IMR-90 (cell line): ENCODE data around the gene SOWAHD. TPM values are rescaled to one million over a fixed set of nuclear protein-coding genes. Genes with fewer than 3 reads are reported as not detected.

Experiments
- ATAC-seq: fragments of 200-7000 bp; cut with Tn5 transposase; 2 replicates; pipeline ENCODE4 v1.9.1; 2020; ENCODE audit warnings: low read depth, mild to moderate bottlenecking, moderate library complexity
- BruUV-seq: library from RNA; stranded (reverse); fragments of 400-500 nt; replicated peaks from 2 replicates; lab custom pipeline; 2021; lab: Mats Ljungman, UMichigan
- CTCF ChIA-PET: fragments of 300-600 bp; formaldehyde crosslinking; extraction: SDS; loops from one replicate; lab custom pipeline; 2021; ENCODE audit warnings: antibody characterized with exemption; lab: Yijun Ruan, JAX
- POLR2A ChIA-PET: fragments of 300-600 bp; sonication (Branson Sonifier 250); formaldehyde crosslinking; loops from one replicate; lab custom pipeline; 2022; ENCODE audit warnings: antibody characterized with exemption; ENCODE audit not compliant: unreplicated experiment; lab: Charles Lee
- DNase-seq: peaks from one replicate; pipeline ENCODE4 v3.0.0; 2013
- H2AFZ ChIP-seq: replicated peaks from 2 replicates; pipeline ENCODE3; 2013; ENCODE audit warnings: low read length, mild to moderate bottlenecking; ENCODE audit not compliant: poor library complexity
- H2AK5ac ChIP-seq: 2 replicates; pipeline ENCODE4 v1.6.1; 2013; ENCODE audit warnings: low read depth, low read length, inconsistent platforms
- H2AK9ac ChIP-seq: replicated peaks from 2 replicates; pipeline ENCODE3; 2013; ENCODE audit warnings: mild to moderate bottlenecking, low read depth, low read length, moderate library complexity; ENCODE audit not compliant: poor library complexity
- H2BK120ac ChIP-seq: 2 replicates; pipeline ENCODE4 v1.6.1; 2013; ENCODE audit warnings: low read depth, low read length, inconsistent platforms
- H2BK15ac ChIP-seq: 3 replicates; pipeline ENCODE4 v1.6.1; 2013; ENCODE audit warnings: low read depth, low read length, inconsistent platforms
- H2BK20ac ChIP-seq: 2 replicates; pipeline ENCODE4 v1.6.1; 2013; ENCODE audit warnings: low read depth, mild to moderate bottlenecking, inconsistent platforms, low read length, moderate library complexity
- H2BK5ac ChIP-seq: 2 replicates; pipeline ENCODE4 v1.6.1; 2013; ENCODE audit warnings: mild to moderate bottlenecking, low read depth, low read length, inconsistent platforms; ENCODE audit not compliant: poor library complexity, severe bottlenecking
- H3K14ac ChIP-seq: replicated peaks from 2 replicates; pipeline ENCODE4 v1.6.1; 2013; ENCODE audit warnings: low read depth, low read length, inconsistent platforms
- H3K18ac ChIP-seq: 2 replicates; pipeline ENCODE4 v1.6.1; 2013; ENCODE audit warnings: low read depth, low read length, control low read depth
- H3K23ac ChIP-seq: 2 replicates; pipeline ENCODE4 v1.6.1; 2013; ENCODE audit warnings: low read depth, low read length, inconsistent platforms
- H3K27ac ChIP-seq: 2 replicates; pipeline ENCODE4 v1.5.1; 2013; ENCODE audit warnings: mild to moderate bottlenecking, control low read depth, low read length; ENCODE audit not compliant: insufficient read depth
- H3K27me3 ChIP-seq: 2 replicates; pipeline ENCODE4 v1.6.1; 2013; ENCODE audit warnings: low read length; ENCODE audit not compliant: control insufficient read depth, insufficient read depth
- H3K36me3 ChIP-seq: 2 replicates; pipeline ENCODE4 v1.6.1; 2013; ENCODE audit warnings: low read length, mixed read lengths; ENCODE audit not compliant: control insufficient read depth, insufficient read depth
- H3K4ac ChIP-seq: 2 replicates; pipeline ENCODE4 v1.6.1; 2013; ENCODE audit warnings: low read depth, low read length, inconsistent platforms
- H3K4me1 ChIP-seq: 2 replicates; pipeline ENCODE4 v1.6.1; 2013; ENCODE audit warnings: low read length, mixed read lengths; ENCODE audit not compliant: control insufficient read depth, insufficient read depth
- H3K4me2 ChIP-seq: 2 replicates; pipeline ENCODE4 v1.6.1; 2013; ENCODE audit warnings: low read depth, mild to moderate bottlenecking, control low read depth, low read length, moderate library complexity
- H3K4me3 ChIP-seq: 2 replicates; pipeline ENCODE4 v1.5.1; 2013; ENCODE audit warnings: low read depth, mild to moderate bottlenecking, control low read depth, low read length, moderate library complexity; ENCODE audit not compliant: insufficient read depth
- H3K56ac ChIP-seq: 2 replicates; pipeline ENCODE4 v1.6.1; 2013; ENCODE audit warnings: low read length, inconsistent platforms; ENCODE audit not compliant: insufficient read depth; ENCODE audit errors: extremely low read depth
- H3K79me1 ChIP-seq, 2 experiments: 2 replicates each; pipeline ENCODE4 v1.6.1; 2013; ENCODE audit warnings: low read length in 2 of 2, inconsistent platforms in 1 of 2, low read depth in 1 of 2
- H3K9ac ChIP-seq: 2 replicates; pipeline ENCODE4 v1.6.1; 2013; ENCODE audit warnings: low read depth, low read length, control low read depth
- H3K9me1 ChIP-seq: 2 replicates; pipeline ENCODE4 v1.6.1; 2013; ENCODE audit warnings: low read length, inconsistent platforms; ENCODE audit not compliant: insufficient read depth
- H3K9me3 ChIP-seq: 2 replicates; pipeline ENCODE4 v1.6.1; 2013; ENCODE audit warnings: low read length; ENCODE audit not compliant: control insufficient read depth, insufficient read depth
- H4K20me1 ChIP-seq: 2 replicates; pipeline ENCODE4 v1.6.1; 2013; ENCODE audit warnings: low read length, inconsistent platforms; ENCODE audit not compliant: insufficient read depth
- H4K5ac ChIP-seq: 2 replicates; pipeline ENCODE4 v1.6.1; 2013; ENCODE audit warnings: mild to moderate bottlenecking, low read depth, low read length, control low read depth
- H4K8ac ChIP-seq, 2 experiments: 2 replicates each; pipeline ENCODE4 v1.6.1; 2013; ENCODE audit warnings: low read depth in 2 of 2, low read length in 2 of 2, control low read depth in 1 of 2, inconsistent platforms in 1 of 2
- H4K91ac ChIP-seq: 2 replicates; pipeline ENCODE4 v1.6.1; 2013; ENCODE audit warnings: low read depth, low read length, inconsistent platforms; ENCODE audit not compliant: insufficient read depth
- BHLHE40 ChIP-seq: fragments of 150-350 bp; IDR thresholded peaks from 2 replicates; pipeline ENCODE4 v1.6.1; 2016; ENCODE audit warnings: mild to moderate bottlenecking, low read depth, low read length
- CEBPB ChIP-seq: IDR thresholded peaks from 2 replicates; pipeline ENCODE4 v1.6.1; 2012; ENCODE audit warnings: low read depth, low read length, improper control_type of control experiment
- CHD1 ChIP-seq: IDR thresholded peaks from 2 replicates; pipeline ENCODE4 v1.6.1; 2012; ENCODE audit warnings: low read depth, low read length, improper control_type of control experiment
- FOS ChIP-seq: fragments of 150-350 bp; IDR thresholded peaks from 2 replicates; pipeline ENCODE4 v1.6.1; 2016; ENCODE audit warnings: low read depth, low read length
- MAFK ChIP-seq: IDR thresholded peaks from 2 replicates; pipeline ENCODE4 v1.6.1; 2012; ENCODE audit warnings: low read depth, low read length, improper control_type of control experiment
- MAZ ChIP-seq: IDR thresholded peaks from 2 replicates; pipeline ENCODE4 v1.6.1; 2012; ENCODE audit warnings: low read depth, mild to moderate bottlenecking, low read length, improper control_type of control experiment, moderate library complexity, borderline replicate concordance
- MXI1 ChIP-seq: IDR thresholded peaks from 2 replicates; pipeline ENCODE4 v1.6.1; 2012; ENCODE audit warnings: low read depth, mild to moderate bottlenecking, low read length, moderate library complexity, borderline replicate concordance
- NFE2L2 ChIP-seq: fragments of 150-350 bp; IDR thresholded peaks from 2 replicates; pipeline ENCODE4 v1.6.1; 2016; ENCODE audit warnings: low read depth, mild to moderate bottlenecking, low read length
- POLR2A ChIP-seq: IDR thresholded peaks from 2 replicates; pipeline ENCODE4 v1.6.1; 2012; ENCODE audit warnings: mild to moderate bottlenecking, low read depth, low read length
- RAD21 ChIP-seq: IDR thresholded peaks from 2 replicates; pipeline ENCODE4 v1.6.1; 2012; ENCODE audit warnings: low read length, improper control_type of control experiment
- RCOR1 ChIP-seq: IDR thresholded peaks from 2 replicates; pipeline ENCODE4 v1.6.1; 2012; ENCODE audit warnings: mild to moderate bottlenecking, low read length, improper control_type of control experiment; ENCODE audit not compliant: insufficient replicate concordance
- RFX5 ChIP-seq: IDR thresholded peaks from 2 replicates; pipeline ENCODE4 v1.8.0; 2012; ENCODE audit warnings: low read depth, mild to moderate bottlenecking, low read length, moderate library complexity
- SMC3 ChIP-seq: fragments of 150-350 bp; IDR thresholded peaks from 2 replicates; pipeline ENCODE4 v1.6.1; 2016; ENCODE audit warnings: low read depth, mild to moderate bottlenecking, antibody characterized with exemption, low read length, moderate library complexity
- WGBS, 2 experiments: methylation state at CpG; one replicate each; pipeline versions ENCODE4 v1.1.5 to v1.1.7; 2013; ENCODE audit warnings: missing lambda C conversion rate in 2 of 2; ENCODE audit not compliant: insufficient read length in 1 of 2; ENCODE audit errors: extremely low coverage in 2 of 2; 5-methylcytosine and 5-hydroxymethylcytosine counted together
- dilution Hi-C: fragments of 300-500 bp; cut with HindIII; formaldehyde crosslinking; loops from one replicate; pipeline ENCODE4 v1.14.3; 2018; ENCODE audit warnings: low sequenced_read_pairs; ENCODE audit not compliant: unreplicated experiment
- in situ Hi-C: fragments of 300-500 bp; cut with MboI; formaldehyde crosslinking; loops from 3 replicates; pipeline ENCODE4 v1.14.3; 2019; ENCODE audit warnings: low sequenced_read_pairs, inconsistent platforms, mixed read lengths
- intact Hi-C: fragments of 100-400 bp; cut with micrococcal nuclease; formaldehyde crosslinking; loops from 2 replicates; pipeline ENCODE4 v1.10.0; 2022
- polyA plus RNA-seq, 3 experiments: library from polyadenylated mRNA; depleted of rRNA; stranded (reverse); fragments of >200 nt; gene quantifications; 2 replicates each; pipeline ENCODE4 v1.2.3, GENCODE V29; 2012; ENCODE audit warnings: low replicate concordance in 1 of 3
- total RNA-seq: library from RNA; depleted of rRNA; stranded (reverse); fragments of >200 nt; gene quantifications from 2 replicates; pipeline ENCODE4 v1.2.3, GENCODE V29; 2012
- TF ChIP-seq, protein P1 (sequence below): fragments of 150-350 bp; IDR thresholded peaks from 2 replicates; pipeline ENCODE4 v1.6.1; 2016; ENCODE audit warnings: low read depth, mild to moderate bottlenecking, low read length, moderate library complexity, borderline replicate concordance
- TF ChIP-seq, protein P2 (sequence below): conservative IDR thresholded peaks from 2 replicates; pipeline ENCODE4 v1.5.1; 2012; ENCODE audit warnings: mild to moderate bottlenecking, low read depth, low read length, improper control_type of control experiment
- TF ChIP-seq, protein P3 (sequence below): fragments of 150-350 bp; IDR thresholded peaks from 2 replicates; pipeline ENCODE4 v1.6.1; 2017; ENCODE audit warnings: mild to moderate bottlenecking, antibody characterized with exemption, low read length, low read depth

The SOWAHD gene
- total and polyA plus RNA-seq, 2 of the 4 experiments (the other 2 are of a cell fraction) = 0.17 to 0.18 TPM

DNA sequence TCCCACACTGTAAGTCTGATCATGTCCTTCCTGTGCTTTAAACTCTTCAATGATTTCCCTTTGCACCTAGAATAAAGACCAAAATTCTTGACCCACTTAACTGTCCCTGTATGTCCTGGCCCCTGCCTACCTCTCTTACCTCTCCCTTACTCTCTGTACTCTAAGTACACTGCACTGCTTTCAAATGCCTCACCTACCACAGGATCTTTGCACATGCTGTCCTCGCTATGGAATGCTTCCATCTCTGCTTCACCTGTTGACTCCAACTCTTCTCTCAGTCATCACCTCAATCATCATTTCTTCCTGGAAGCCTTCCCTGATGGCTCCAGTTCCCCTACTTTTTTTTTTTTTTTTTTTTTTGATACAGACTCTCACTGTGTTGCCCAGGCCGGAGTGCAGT lies 36.5 kb upstream of the SOWAHD start:
- no TSS peak for BruUV-seq
- H2BK5ac ChIP-seq = no peak overlapping the region
- no peak overlapping the region for H3K23ac ChIP-seq
- dilution Hi-C loops = no loop called here
- no peaks in the 10 kb centered on the region for H3K79me1 ChIP-seq
- H3K4me2 ChIP-seq = no peak overlapping the region
- ATAC-seq (no peak), DNase-seq (no peak)
- in situ Hi-C loops = no loop called here
- H3K27me3 ChIP-seq = no peaks in the 10 kb centered on the region
- H3K9me3 ChIP-seq = no peaks in the 10 kb centered on the region
- ChIA-PET POLR2A (no interaction called here), CTCF (no interaction called here)
- no peak overlapping the region for H3K4me3 ChIP-seq
- no peak overlapping the region for H2AFZ ChIP-seq
- H3K4me1 ChIP-seq = no peaks in the 10 kb centered on the region
- H3K9me1 ChIP-seq = no peaks in the 10 kb centered on the region
- H3K36me3 ChIP-seq = no peaks in the 10 kb centered on the region
- no peak overlapping the region for H2AK9ac ChIP-seq
- H3K4ac ChIP-seq = no peak overlapping the region
- no peak overlapping the region for H2BK120ac ChIP-seq
- H3K14ac ChIP-seq = no peak overlapping the region
- H2BK15ac ChIP-seq = no peak overlapping the region
- 63% methylated on average over 1 of the region's 2 CpGs; no CpG with 5 or more reads in 1 of the 2 experiments for WGBS, 2 experiments
- H3K9ac ChIP-seq = no peak overlapping the region
- H4K91ac ChIP-seq = no peak overlapping the region
- intact Hi-C loops = no loop called here
- H3K27ac ChIP-seq = no peak overlapping the region
- TF ChIP-seq, protein P1, sequence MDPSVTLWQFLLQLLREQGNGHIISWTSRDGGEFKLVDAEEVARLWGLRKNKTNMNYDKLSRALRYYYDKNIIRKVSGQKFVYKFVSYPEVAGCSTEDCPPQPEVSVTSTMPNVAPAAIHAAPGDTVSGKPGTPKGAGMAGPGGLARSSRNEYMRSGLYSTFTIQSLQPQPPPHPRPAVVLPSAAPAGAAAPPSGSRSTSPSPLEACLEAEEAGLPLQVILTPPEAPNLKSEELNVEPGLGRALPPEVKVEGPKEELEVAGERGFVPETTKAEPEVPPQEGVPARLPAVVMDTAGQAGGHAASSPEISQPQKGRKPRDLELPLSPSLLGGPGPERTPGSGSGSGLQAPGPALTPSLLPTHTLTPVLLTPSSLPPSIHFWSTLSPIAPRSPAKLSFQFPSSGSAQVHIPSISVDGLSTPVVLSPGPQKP = no peak
- TF ChIP-seq, protein P2, sequence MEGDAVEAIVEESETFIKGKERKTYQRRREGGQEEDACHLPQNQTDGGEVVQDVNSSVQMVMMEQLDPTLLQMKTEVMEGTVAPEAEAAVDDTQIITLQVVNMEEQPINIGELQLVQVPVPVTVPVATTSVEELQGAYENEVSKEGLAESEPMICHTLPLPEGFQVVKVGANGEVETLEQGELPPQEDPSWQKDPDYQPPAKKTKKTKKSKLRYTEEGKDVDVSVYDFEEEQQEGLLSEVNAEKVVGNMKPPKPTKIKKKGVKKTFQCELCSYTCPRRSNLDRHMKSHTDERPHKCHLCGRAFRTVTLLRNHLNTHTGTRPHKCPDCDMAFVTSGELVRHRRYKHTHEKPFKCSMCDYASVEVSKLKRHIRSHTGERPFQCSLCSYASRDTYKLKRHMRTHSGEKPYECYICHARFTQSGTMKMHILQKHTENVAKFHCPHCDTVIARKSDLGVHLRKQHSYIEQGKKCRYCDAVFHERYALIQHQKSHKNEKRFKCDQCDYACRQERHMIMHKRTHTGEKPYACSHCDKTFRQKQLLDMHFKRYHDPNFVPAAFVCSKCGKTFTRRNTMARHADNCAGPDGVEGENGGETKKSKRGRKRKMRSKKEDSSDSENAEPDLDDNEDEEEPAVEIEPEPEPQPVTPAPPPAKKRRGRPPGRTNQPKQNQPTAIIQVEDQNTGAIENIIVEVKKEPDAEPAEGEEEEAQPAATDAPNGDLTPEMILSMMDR = no peak
- TF ChIP-seq, protein P3, sequence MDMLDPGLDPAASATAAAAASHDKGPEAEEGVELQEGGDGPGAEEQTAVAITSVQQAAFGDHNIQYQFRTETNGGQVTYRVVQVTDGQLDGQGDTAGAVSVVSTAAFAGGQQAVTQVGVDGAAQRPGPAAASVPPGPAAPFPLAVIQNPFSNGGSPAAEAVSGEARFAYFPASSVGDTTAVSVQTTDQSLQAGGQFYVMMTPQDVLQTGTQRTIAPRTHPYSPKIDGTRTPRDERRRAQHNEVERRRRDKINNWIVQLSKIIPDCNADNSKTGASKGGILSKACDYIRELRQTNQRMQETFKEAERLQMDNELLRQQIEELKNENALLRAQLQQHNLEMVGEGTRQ = no peak
- TF ChIP-seq FOS (no peak), NFE2L2 (no peak), CHD1 (no peak), POLR2A (no peak), CEBPB (no peak), MXI1 (no peak), MAFK (no peak), SMC3 (no peak), RAD21 (no peak), RFX5 (no peak), BHLHE40 (no peak), MAZ (no peak), RCOR1 (no peak)
- H2BK20ac ChIP-seq = no peak overlapping the region
- H3K18ac ChIP-seq = no peak overlapping the region
- no peak overlapping the region for H4K5ac ChIP-seq
- H4K8ac ChIP-seq = no peak overlapping the region
- no peaks in the 10 kb centered on the region for H4K20me1 ChIP-seq
- H2AK5ac ChIP-seq = no peak overlapping the region
- no peak overlapping the region for H3K56ac ChIP-seq
